CD14-positive monocyte (primary cell): ENCODE data around the gene EDRF1. TPM values are rescaled to one million over a fixed set of nuclear protein-coding genes. Genes with fewer than 3 reads are reported as not detected.

ENCODE experiments used
- DNase-seq, 3 donors: peaks; one replicate each; pipeline ENCODE4 v3.0.0-alpha.2; 2011 to 2022
- H2AFZ ChIP-seq: 2 replicates; pipeline ENCODE4 v1.6.0; 2012; ENCODE audit warnings: mild to moderate bottlenecking, low read depth, low read length, inconsistent platforms; ENCODE audit not compliant: insufficient read depth, poor library complexity, severe bottlenecking
- H3K27ac ChIP-seq, 2 donors: 1 replicate in 1 of 2; 2 replicates in 1 of 2; pipeline ENCODE4 v1.5.1; 2012 to 2013; ENCODE audit warnings: low read length in 2 of 2, control low read depth in 1 of 2, inconsistent platforms in 1 of 2, low read depth in 1 of 2, mild to moderate bottlenecking in 1 of 2
- H3K27me3 ChIP-seq, 2 donors: one replicate each; pipeline versions ENCODE4 v1.6.0 to v1.6.1; 2011 to 2013; ENCODE audit warnings: low read length in 2 of 2; ENCODE audit not compliant: control insufficient read depth in 2 of 2, insufficient read depth in 2 of 2
- H3K36me3 ChIP-seq, 2 donors: replicated peaks in 1 of 2; 1 replicate in 1 of 2; 2 replicates in 1 of 2; pipeline versions ENCODE4 v1.5.1 to v1.6.1; 2012 to 2013; ENCODE audit warnings: low read length in 2 of 2, control low read depth in 1 of 2, inconsistent platforms in 1 of 2, mild to moderate bottlenecking in 1 of 2; ENCODE audit not compliant: insufficient read depth in 2 of 2, control insufficient read depth in 1 of 2
- H3K4me1 ChIP-seq, 2 donors: 1 replicate in 1 of 2; 2 replicates in 1 of 2; pipeline versions ENCODE4 v1.5.1 to v1.6.1; 2012 to 2013; ENCODE audit warnings: low read length in 2 of 2, control low read depth in 1 of 2, inconsistent platforms in 1 of 2, mild to moderate bottlenecking in 1 of 2, moderate library complexity in 1 of 2; ENCODE audit not compliant: insufficient read depth in 2 of 2, control insufficient read depth in 1 of 2
- H3K4me2 ChIP-seq: replicated peaks from 2 replicates; pipeline ENCODE3; 2012; ENCODE audit warnings: low read length, moderate library complexity, mild to moderate bottlenecking; ENCODE audit not compliant: poor library complexity, severe bottlenecking; ENCODE audit errors: extremely low read depth
- H3K4me3 ChIP-seq, 3 experiments: fragments of 200-600 bp in 1 of 3; sonication (generic) in 1 of 3; replicated peaks in 1 of 3; 1 replicate in 2 of 3; 2 replicates in 1 of 3; pipeline ENCODE4 v1.5.1; 2011 to 2013; ENCODE audit warnings: low read length in 3 of 3, mild to moderate bottlenecking in 3 of 3, control low read depth in 2 of 3, low read depth in 2 of 3, inconsistent platforms in 1 of 3, moderate library complexity in 1 of 3
- H3K79me2 ChIP-seq: 2 replicates; pipeline ENCODE4 v1.6.0; 2012; ENCODE audit warnings: mild to moderate bottlenecking, control low read depth, inconsistent platforms, low read length, moderate library complexity; ENCODE audit not compliant: insufficient read depth
- H3K9ac ChIP-seq: 2 replicates; pipeline ENCODE4 v1.6.0; 2017; ENCODE audit warnings: low read length, mild to moderate bottlenecking; ENCODE audit not compliant: insufficient read depth, poor library complexity, severe bottlenecking
- H3K9me3 ChIP-seq, 2 donors: replicated peaks in 1 of 2; 1 replicate in 1 of 2; 2 replicates in 1 of 2; pipeline versions ENCODE4 v1.5.1 to v1.6.1; 2012 to 2013; ENCODE audit warnings: low read length in 2 of 2, control low read depth in 1 of 2; ENCODE audit not compliant: control insufficient read depth in 1 of 2, insufficient read depth in 1 of 2
- H4K20me1 ChIP-seq: 2 replicates; pipeline ENCODE4 v1.6.0; 2012; ENCODE audit warnings: mild to moderate bottlenecking, low read length, control low read depth, moderate library complexity; ENCODE audit not compliant: insufficient read depth
- H3K27ac Mint-ChIP-seq, 7 donors: one replicate each; pipeline ENCODE4 v1.8.0; 2020; ENCODE audit warnings: mild to moderate bottlenecking in 7 of 7, mixed read lengths in 7 of 7, moderate library complexity in 6 of 7, inconsistent platforms in 2 of 7
- H3K27me3 Mint-ChIP-seq, 3 donors: one replicate each; pipeline ENCODE4 v1.8.0; 2021 to 2022; ENCODE audit warnings: low read depth in 3 of 3, mild to moderate bottlenecking in 3 of 3, mixed read lengths in 3 of 3, moderate library complexity in 3 of 3, inconsistent platforms in 1 of 3
- H3K36me3 Mint-ChIP-seq, 2 donors: one replicate each; pipeline ENCODE4 v1.8.0; 2020; ENCODE audit warnings: mixed read lengths in 2 of 2, inconsistent platforms in 1 of 2, mild to moderate bottlenecking in 1 of 2
- H3K4me1 Mint-ChIP-seq: one replicate; pipeline ENCODE4 v1.8.0; 2020; ENCODE audit warnings: mild to moderate bottlenecking, mixed read lengths
- H3K4me3 Mint-ChIP-seq, 2 donors: one replicate each; pipeline ENCODE4 v1.8.0; 2020; ENCODE audit warnings: mild to moderate bottlenecking in 2 of 2, mixed read lengths in 2 of 2, moderate library complexity in 1 of 2
- H3K9me3 Mint-ChIP-seq, 7 donors: one replicate each; pipeline ENCODE4 v1.8.0; 2020 to 2022; ENCODE audit warnings: mixed read lengths in 7 of 7, mild to moderate bottlenecking in 6 of 7, moderate library complexity in 6 of 7, inconsistent platforms in 2 of 7
- CTCF ChIP-seq: fragments of 200-600 bp; IDR thresholded peaks from one replicate; pipeline ENCODE4 v1.8.0; 2022; ENCODE audit warnings: antibody characterized with exemption, mild to moderate bottlenecking
- WGBS: methylation state at CpG from one replicate; pipeline ENCODE4 v1.1.5; 2013; ENCODE audit warnings: missing lambda C conversion rate; ENCODE audit not compliant: insufficient coverage; 5-methylcytosine and 5-hydroxymethylcytosine counted together
- intact Hi-C, 2 donors: fragments of 100-400 bp; cut with micrococcal nuclease; formaldehyde crosslinking; loops; one replicate each; pipeline versions ENCODE4 v1.15.0 to v1.15.1; 2023
- polyA plus RNA-seq, 3 donors: library from polyadenylated mRNA; depleted of rRNA in 1 of 3; unstranded in 2 of 3; stranded (reverse) in 1 of 3; fragments of 300-500 nt in 2 of 3; fragments of >200 nt in 1 of 3; fragmentation: Illumina TruSeq in 2 of 3; gene quantifications; 1 replicate in 2 of 3; 2 replicates in 1 of 3; pipeline ENCODE4 v1.2.3, GENCODE V29; 2012 to 2021

The EDRF1 gene
- polyA plus RNA-seq, 3 donors, result 4.6 to 21.4 (median 5.3) TPM

- DNase-seq, result no peak
- H3K27ac Mint-ChIP-seq, result no peak overlapping the region
- H3K9me3 ChIP-seq, result peaks cover 0 to 11% of the 10 kb centered on the region in 2 donors
Measured at GRCh38 chr10:125672884-125673283, 46.6 kb upstream of the EDRF1 start.

DNA sequence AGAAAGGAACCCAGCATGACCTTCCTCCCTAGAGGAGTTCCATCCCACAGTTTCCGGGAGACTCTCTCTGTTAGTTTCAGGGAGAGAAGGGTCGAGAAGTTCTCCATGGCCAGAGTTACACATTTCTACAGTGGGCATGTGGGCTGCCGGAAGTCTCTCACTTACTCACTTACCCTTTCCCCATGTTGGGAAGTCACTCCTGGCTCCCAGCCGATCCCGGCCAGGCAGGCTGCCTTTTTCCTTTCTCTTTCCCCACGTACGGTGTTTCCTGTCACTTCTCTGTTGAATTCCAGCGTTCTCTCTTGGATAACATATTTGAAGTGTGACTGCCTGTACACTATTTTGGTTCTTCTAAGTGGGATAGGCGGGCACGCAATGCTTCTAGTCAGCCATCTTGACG is 40.1 kb upstream of the EDRF1 start:
- no peak overlapping the region for H3K4me2 ChIP-seq
- H3K4me3 Mint-ChIP-seq, result no peak overlapping the region
- intact Hi-C loops, result loop anchor here in 1 of 2 donors (10.0 kb wide), 1 partner anchor 1775 kb away; no protein-coding TSS in a partner anchor
- no peak for TF ChIP-seq CTCF
- DNase-seq, result no peak
- peaks cover 0 to 4% (median 4%) of the 10 kb centered on the region in 3 donors for H3K27me3 Mint-ChIP-seq
- H3K9me3 Mint-ChIP-seq, result peaks cover 13 to 36% (median 22%) of the 10 kb centered on the region in 7 donors
- H3K9me3 ChIP-seq, result peaks cover 13 to 28% of the 10 kb centered on the region in 2 donors
- no peaks in the 10 kb centered on the region for H3K79me2 ChIP-seq
- no peaks in the 10 kb centered on the region for H3K27me3 ChIP-seq
- no peak overlapping the region for H3K27ac ChIP-seq
- H3K27ac Mint-ChIP-seq, result no peak overlapping the region
- WGBS, result 80% methylated on average over 2 of the region's 11 CpGs
- H3K4me1 ChIP-seq, result no peaks in the 10 kb centered on the region
- no peak overlapping the region for H2AFZ ChIP-seq
- no peak overlapping the region for H3K4me3 ChIP-seq
- no peaks in the 10 kb centered on the region for H4K20me1 ChIP-seq
- no peak overlapping the region for H3K9ac ChIP-seq
- H3K36me3 ChIP-seq, result no peaks in the 10 kb centered on the region
- H3K4me1 Mint-ChIP-seq, result peaks cover under 1% of the 10 kb centered on the region
- H3K36me3 Mint-ChIP-seq, result no peaks in the 10 kb centered on the region

More at GRCh38 chr10:125672884-125673283, 46.6 kb upstream of the EDRF1 start:
- TF ChIP-seq CTCF, result no peak
- no peaks in the 10 kb centered on the region for H3K4me1 Mint-ChIP-seq
- H2AFZ ChIP-seq, result no peak overlapping the region
- peaks cover 12 to 37% (median 23%) of the 10 kb centered on the region in 7 donors for H3K9me3 Mint-ChIP-seq
- H3K9ac ChIP-seq, result no peak overlapping the region
- no peak overlapping the region for H3K4me3 Mint-ChIP-seq
- H3K27ac ChIP-seq, result no peak overlapping the region
- no peaks in the 10 kb centered on the region for H3K36me3 ChIP-seq
- H3K4me2 ChIP-seq, result no peak overlapping the region
- H3K27me3 Mint-ChIP-seq, result peaks cover 0 to 3% (median 2%) of the 10 kb centered on the region in 3 donors
- no peaks in the 10 kb centered on the region for H3K36me3 Mint-ChIP-seq
- no peaks in the 10 kb centered on the region for H3K79me2 ChIP-seq
- H3K27me3 ChIP-seq, result no peaks in the 10 kb centered on the region
- WGBS, result no CpG with 5 or more reads among the region's 1 CpG
- intact Hi-C loops, result loop anchor here in 1 of 2 donors (10.0 kb wide), 1 partner anchor 1782 kb away; no protein-coding TSS in a partner anchor
- H4K20me1 ChIP-seq, result no peaks in the 10 kb centered on the region
- H3K4me1 ChIP-seq, result no peaks in the 10 kb centered on the region
- H3K4me3 ChIP-seq, result no peak overlapping the region
